HG03378 (cell line): ENCODE data around the gene TARDBP.
A peak's percentile ranks its signal among the peaks of the same experiment; 100 is the strongest.
"Not testable (repeated sequence)": the region's sequence is repeated elsewhere in the genome, so short reads cannot be mapped to it uniquely, and the experiment has no call there.

ENCODE experiments used
- ATAC-seq: cut with Tn5 transposase; IDR thresholded peaks from one replicate; pipeline ENCODE4 v1.9.1; 2021; ENCODE audit warnings: mild to moderate bottlenecking, moderate library complexity; ENCODE audit not compliant: unreplicated experiment

The TARDBP gene

GRCh38 chr1:11012260-11013159 lies at the start of gene TARDBP:
TARDBP (plus strand) TSS chr1:11012654; CDS start chr1:11013728, 1,074 bp downstream.
- peak; percentile 80 for ATAC-seq

- no peak for ATAC-seq
These were observed 46.8 kb upstream of the TARDBP start for GRCh38 chr1:10965546-10966226.

- ATAC-seq = no peak
These were observed 45.4 kb upstream of the TARDBP start for GRCh38 chr1:10967090-10967489.

- no peak for ATAC-seq
These were observed 44.0 kb upstream of the TARDBP start for GRCh38 chr1:10968411-10968826.

- ATAC-seq = no peak
These were observed 43.0 kb upstream of the TARDBP start for GRCh38 chr1:10969267-10969970.

GRCh38 chr1:10969971-10970332 lies 42.5 kb upstream of the TARDBP start:
- no peak for ATAC-seq

- ATAC-seq = no peak
These were observed 38.9 kb upstream of the TARDBP start for GRCh38 chr1:10973552-10973951.

- no peak for ATAC-seq
These were observed 38.2 kb upstream of the TARDBP start for GRCh38 chr1:10973956-10974881.

- no peak for ATAC-seq
These were observed 36.7 kb upstream of the TARDBP start for GRCh38 chr1:10975567-10976326.

GRCh38 chr1:10978719-10979118 lies 33.7 kb upstream of the TARDBP start:
- ATAC-seq = no peak

GRCh38 chr1:10979483-10979920 lies 33.0 kb upstream of the TARDBP start:
- ATAC-seq = no peak

- ATAC-seq = no peak
These were observed 32.3 kb upstream of the TARDBP start for GRCh38 chr1:10980094-10980577.

- ATAC-seq = no peak
These were observed 31.4 kb upstream of the TARDBP start for GRCh38 chr1:10980841-10981727.

- peak; percentile 11 for ATAC-seq
These were observed 25.9 kb upstream of the TARDBP start for GRCh38 chr1:10986525-10986890.

- no peak for ATAC-seq
These were observed 24.5 kb upstream of the TARDBP start for GRCh38 chr1:10987840-10988417.

GRCh38 chr1:10989095-10989494 lies 23.4 kb upstream of the TARDBP start:
- ATAC-seq = no peak

GRCh38 chr1:10989920-10990516 lies 22.4 kb upstream of the TARDBP start:
- not testable (repeated sequence) for ATAC-seq

- no peak for ATAC-seq
These were observed 21.6 kb upstream of the TARDBP start for GRCh38 chr1:10990828-10991227.
